ENCODE measurements around the gene PIGZ.
A peak's percentile ranks its signal among the peaks of the same experiment; 100 is the strongest.

The PIGZ gene

GRCh38 chr3:196979545-196979944 is 10.9 kb upstream of the PIGZ start:
- DNase-seq (ENCODE audit: low read depth): no peak

GRCh38 chr3:196976941-196977340 is 8.3 kb upstream of the PIGZ start:
- DNase-seq (ENCODE audit: low read depth): no peak

- DNase-seq (ENCODE audit: low read depth): no peak
Measured at GRCh38 chr3:196975349-196975748, 6.7 kb upstream of the PIGZ start.

GRCh38 chr3:196974661-196975060 is 6.0 kb upstream of the PIGZ start:
- DNase-seq (ENCODE audit: low read depth): no peak

- no peak for DNase-seq (ENCODE audit: low read depth)
Measured at GRCh38 chr3:196971094-196971698, 2.6 kb upstream of the PIGZ start.

GRCh38 chr3:196970547-196971093 is 2.0 kb upstream of the PIGZ start:
- no peak for DNase-seq (ENCODE audit: low read depth)

GRCh38 chr3:196969660-196970546 is 1.3 kb upstream of the PIGZ start:
- peak; percentile 58 for DNase-seq (ENCODE audit: low read depth)

- DNase-seq (ENCODE audit: low read depth): peak; percentile 14
Measured at GRCh38 chr3:196969134-196969659, 564 bp upstream of the PIGZ start.

- no peak for DNase-seq (ENCODE audit: low read depth)
Measured at GRCh38 chr3:196967412-196968232, 1.0 kb downstream of the PIGZ start.

- no peak for DNase-seq (ENCODE audit: low read depth)
Measured at GRCh38 chr3:196966526-196967401, 1.9 kb downstream of the PIGZ start.

GRCh38 chr3:196965804-196966173 is 2.8 kb downstream of the PIGZ start:
- no peak for DNase-seq (ENCODE audit: low read depth)

GRCh38 chr3:196965112-196965803 is 3.4 kb downstream of the PIGZ start:
- no peak for DNase-seq (ENCODE audit: low read depth)

- no peak for DNase-seq (ENCODE audit: low read depth)
Measured at GRCh38 chr3:196963631-196963953, 5.0 kb downstream of the PIGZ start.

- DNase-seq (ENCODE audit: low read depth): no peak
Measured at GRCh38 chr3:196962930-196963630, 5.6 kb downstream of the PIGZ start.

GRCh38 chr3:196962108-196962929 is 6.3 kb downstream of the PIGZ start:
- no peak for DNase-seq (ENCODE audit: low read depth)

GRCh38 chr3:196954832-196955231 is 13.8 kb downstream of the PIGZ start:
- no peak for DNase-seq (ENCODE audit: low read depth)

GRCh38 chr3:196951371-196951770 is 17.3 kb downstream of the PIGZ start:
- no peak for DNase-seq (ENCODE audit: low read depth)

GRCh38 chr3:196949750-196950149 is 18.9 kb downstream of the PIGZ start:
- no peak for DNase-seq (ENCODE audit: low read depth)

- DNase-seq (ENCODE audit: low read depth): no peak
Measured at GRCh38 chr3:196949285-196949619, 19.4 kb downstream of the PIGZ start.

All from activated T-cell treated with anti-CD3 and anti-CD28 coated beads for 24 hours (primary cell).